BJ (cell line): ENCODE measurements around the gene COP1. TPM values are rescaled to one million over a fixed set of nuclear protein-coding genes. Genes with fewer than 3 reads are reported as not detected.

Experiments
- CTCF ChIA-PET: fragments of 350-600 bp; formaldehyde crosslinking; extraction: SDS; loops from one replicate; lab custom pipeline; 2021; ENCODE audit warnings: antibody characterized with exemption, inconsistent platforms; lab: Yijun Ruan, JAX
- POLR2A ChIA-PET: fragments of 300-600 bp; sonication (Branson Sonifier 250); formaldehyde crosslinking; extraction: SDS; loops from one replicate; lab custom pipeline; 2021; ENCODE audit warnings: antibody characterized with exemption; lab: Charles Lee
- DNase-seq: peaks from one replicate; pipeline ENCODE4 v3.0.0-alpha.2; 2011; ENCODE audit warnings: low read depth
- H3K27me3 ChIP-seq: 2 replicates; pipeline ENCODE4 v1.6.0; 2011; ENCODE audit warnings: low read length; ENCODE audit not compliant: control insufficient read depth, insufficient read depth
- H3K36me3 ChIP-seq: 2 replicates; pipeline ENCODE4 v1.5.1; 2011; ENCODE audit warnings: low read length; ENCODE audit not compliant: control insufficient read depth, insufficient read depth
- H3K4me3 ChIP-seq: 2 replicates; pipeline ENCODE4 v1.5.1; 2011; ENCODE audit warnings: low read depth, mild to moderate bottlenecking, control low read depth, low read length
- polyA plus RNA-seq: library from polyadenylated mRNA; depleted of rRNA; stranded (reverse); fragments of >200 nt; gene quantifications from 2 replicates; pipeline ENCODE4 v1.2.3, GENCODE V29; 2011
- TF ChIP-seq, protein P1 (sequence below): IDR thresholded peaks from 2 replicates; pipeline ENCODE4 v1.5.1; 2011; ENCODE audit warnings: low read depth, mild to moderate bottlenecking, control low read depth, inconsistent platforms, low read length, moderate library complexity; ENCODE audit not compliant: insufficient read depth

The COP1 gene
- polyA plus RNA-seq, 1 experiment, result 14.8 TPM

GRCh38 chr1:175936736-175937135, 270.4 kb downstream of the COP1 start:
- no peaks in the 10 kb centered on the region for H3K27me3 ChIP-seq
- CTCF ChIA-PET, result interaction anchor here (1.6 kb wide), 1 partner anchor 17 kb away, joined by 3 read pairs; no protein-coding TSS in a partner anchor
- no peak overlapping the region for H3K4me3 ChIP-seq
- POLR2A ChIA-PET, result no interaction called here
- TF ChIP-seq, protein P1, sequence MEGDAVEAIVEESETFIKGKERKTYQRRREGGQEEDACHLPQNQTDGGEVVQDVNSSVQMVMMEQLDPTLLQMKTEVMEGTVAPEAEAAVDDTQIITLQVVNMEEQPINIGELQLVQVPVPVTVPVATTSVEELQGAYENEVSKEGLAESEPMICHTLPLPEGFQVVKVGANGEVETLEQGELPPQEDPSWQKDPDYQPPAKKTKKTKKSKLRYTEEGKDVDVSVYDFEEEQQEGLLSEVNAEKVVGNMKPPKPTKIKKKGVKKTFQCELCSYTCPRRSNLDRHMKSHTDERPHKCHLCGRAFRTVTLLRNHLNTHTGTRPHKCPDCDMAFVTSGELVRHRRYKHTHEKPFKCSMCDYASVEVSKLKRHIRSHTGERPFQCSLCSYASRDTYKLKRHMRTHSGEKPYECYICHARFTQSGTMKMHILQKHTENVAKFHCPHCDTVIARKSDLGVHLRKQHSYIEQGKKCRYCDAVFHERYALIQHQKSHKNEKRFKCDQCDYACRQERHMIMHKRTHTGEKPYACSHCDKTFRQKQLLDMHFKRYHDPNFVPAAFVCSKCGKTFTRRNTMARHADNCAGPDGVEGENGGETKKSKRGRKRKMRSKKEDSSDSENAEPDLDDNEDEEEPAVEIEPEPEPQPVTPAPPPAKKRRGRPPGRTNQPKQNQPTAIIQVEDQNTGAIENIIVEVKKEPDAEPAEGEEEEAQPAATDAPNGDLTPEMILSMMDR, result no peak
- peaks cover 3% of the 10 kb centered on the region; the same call in 1 of the 2 replicates for H3K36me3 ChIP-seq
- DNase-seq, result no peak

DNA sequence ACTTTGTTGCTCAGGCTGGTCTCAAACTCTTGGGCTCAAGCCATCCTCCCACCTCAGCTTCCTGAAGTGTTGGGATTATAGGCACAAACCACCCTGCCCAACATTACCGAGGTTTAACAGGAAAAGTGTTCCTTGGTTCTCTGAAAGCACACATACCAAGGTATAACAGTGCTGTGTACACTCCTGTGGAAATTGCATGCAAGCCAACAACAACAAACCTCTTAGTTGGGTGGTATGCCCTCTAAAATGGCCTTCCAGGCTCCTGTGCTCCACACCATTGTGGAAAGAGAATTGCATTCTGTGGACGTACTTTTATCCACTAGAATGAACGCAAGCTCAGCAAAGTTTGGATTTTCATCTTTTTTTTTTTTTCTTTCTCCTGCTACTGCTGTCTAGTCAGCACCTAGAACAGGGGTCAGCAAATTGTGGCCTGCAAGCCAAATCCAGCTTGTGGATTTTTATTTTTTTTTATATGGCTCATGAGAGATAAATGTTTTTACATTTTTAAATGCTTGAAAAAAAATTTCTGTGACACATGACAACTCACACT, 271.4 kb downstream of the COP1 start:
- no peak overlapping the region for H3K4me3 ChIP-seq
- peaks cover 3% of the 10 kb centered on the region; the same call in 1 of the 2 replicates for H3K36me3 ChIP-seq
- no peak for DNase-seq
- no peaks in the 10 kb centered on the region for H3K27me3 ChIP-seq
- TF ChIP-seq, protein P1, result no peak
- CTCF ChIA-PET, result interaction anchor here (0.7 to 1.6 kb wide), 2 partner anchors 9 to 19 kb away, joined by 3 read pairs; no protein-coding TSS in a partner anchor
- POLR2A ChIA-PET, result no interaction called here

DNA sequence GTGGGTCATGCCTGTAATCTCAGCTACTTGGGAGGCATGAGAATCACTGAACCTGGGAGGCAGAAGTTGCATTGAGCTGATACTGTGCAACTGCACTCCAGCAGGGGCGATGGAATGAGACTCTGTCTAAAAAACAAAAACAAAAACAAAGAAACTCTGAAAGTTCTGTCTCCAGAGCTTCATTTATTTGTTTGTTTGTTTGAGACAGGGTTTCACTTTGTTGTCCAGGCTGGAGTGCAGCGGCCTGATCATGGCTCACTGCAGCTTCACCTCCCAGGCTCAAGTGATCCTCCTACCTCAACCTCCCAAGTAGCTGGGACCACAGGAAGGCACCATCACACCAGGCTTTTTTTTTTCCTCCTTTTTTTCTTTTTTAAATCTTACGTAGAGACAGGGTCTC, 271.9 kb downstream of the COP1 start:
- Histone ChIP-seq H3K36me3 (peaks cover 3% of the 10 kb centered on the region; the same call in 1 of the 2 replicates), H3K4me3 (no peak overlapping the region), H3K27me3 (no peaks in the 10 kb centered on the region)
- ChIA-PET POLR2A (no interaction called here), CTCF (interaction anchor here (0.7 to 1.6 kb wide), 2 partner anchors 10 to 19 kb away, joined by 3 read pairs; no protein-coding TSS in a partner anchor)
- TF ChIP-seq, protein P1, result no peak
- DNase-seq, result no peak

DNA sequence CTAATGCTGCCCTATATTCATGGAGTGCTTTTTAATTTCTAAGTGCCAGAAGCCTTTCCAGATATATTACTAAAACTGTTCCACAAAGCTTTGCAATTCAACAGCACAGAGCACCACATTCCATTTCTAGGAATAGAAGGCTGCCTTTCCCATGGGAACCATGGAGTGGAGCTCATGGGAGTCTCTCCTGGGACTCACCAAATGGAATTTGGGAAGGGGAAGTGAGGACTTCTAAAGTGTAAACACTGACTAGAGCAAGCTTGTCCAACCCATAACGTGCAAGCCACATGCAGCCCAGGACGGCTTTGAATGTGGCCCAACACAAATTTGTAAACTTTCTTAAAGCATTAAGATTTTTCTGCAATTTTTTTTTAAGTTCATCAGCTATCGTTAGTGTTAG, 273.3 kb downstream of the COP1 start:
- CTCF ChIA-PET, result no interaction called here
- DNase-seq, result no peak

DNA sequence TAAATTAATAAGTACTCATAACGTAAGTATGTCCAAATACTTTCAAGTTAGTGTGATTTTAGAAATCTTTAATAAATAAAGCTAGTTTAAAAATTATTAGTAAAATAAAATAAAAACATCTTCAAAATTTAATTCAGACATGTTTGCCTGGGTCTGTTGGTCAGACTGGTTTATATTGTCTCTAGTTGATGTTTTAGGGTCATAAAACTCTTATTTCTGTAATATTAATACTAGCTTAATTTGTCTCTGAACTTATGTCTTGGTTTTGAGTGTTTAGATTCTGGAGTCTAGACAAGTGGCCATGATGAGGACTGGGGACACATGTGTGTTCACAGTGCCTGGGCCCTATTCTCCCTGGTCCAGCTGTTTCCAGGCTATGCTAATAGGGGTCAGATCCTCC, 279.1 kb downstream of the COP1 start:
- Histone ChIP-seq H3K27me3 (no peaks in the 10 kb centered on the region), H3K4me3 (no peak overlapping the region), H3K36me3 (no peaks in the 10 kb centered on the region)
- ChIA-PET POLR2A (no interaction called here), CTCF (interaction anchor here (0.8 to 1.0 kb wide), 2 partner anchors 37 to 40 kb away, joined by 3 read pairs; no protein-coding TSS in a partner anchor)
- DNase-seq, result no peak
- TF ChIP-seq, protein P1, result no peak

More for the DNA sequence above, 273.3 kb downstream of the COP1 start:
- Histone ChIP-seq H3K27me3 (no peaks in the 10 kb centered on the region), H3K4me3 (no peak overlapping the region), H3K36me3 (no peaks in the 10 kb centered on the region)
- POLR2A ChIA-PET, result no interaction called here
- TF ChIP-seq, protein P1, result 0 out of 2 replicates have a peak, but pooled peaks have one; percentile 8
